Natural killer cell treated with Interleukin-12 subunit alpha and Interleukin-12 subunit beta and Interleukin-15 and Interleukin-18, amount 100 ng/mL, for 72 hours (primary cell): ENCODE measurements around the gene KIF1B. TPM values are rescaled to one million over a fixed set of nuclear protein-coding genes. Genes with fewer than 3 reads are reported as not detected.
A peak's percentile ranks its signal among the peaks of the same experiment; 100 is the strongest.

Source experiments
- ATAC-seq, 2 donors: fragments of 150-1000 bp; cut with Tn5 transposase in 1 of 2; sonication (Bioruptor Pico), chemical (Tn5 transposase) in 1 of 2; 2 replicates each; pipeline ENCODE4 v1.10.0; 2021
- DNase-seq: peaks from one replicate; pipeline ENCODE4 v3.0.0; 2022; ENCODE audit warnings: low spot score
- H3K27ac Mint-ChIP-seq, 2 donors: 1 replicate in 1 of 2; 2 replicates in 1 of 2; pipeline ENCODE4 v1.8.0; 2022; ENCODE audit warnings: mixed read lengths in 2 of 2, mild to moderate bottlenecking in 1 of 2, moderate library complexity in 1 of 2
- H3K27me3 Mint-ChIP-seq, 2 donors: 1 replicate in 1 of 2; 2 replicates in 1 of 2; pipeline ENCODE4 v1.8.0; 2022; ENCODE audit warnings: mixed read lengths in 2 of 2
- H3K36me3 Mint-ChIP-seq: one replicate; pipeline ENCODE4 v1.8.0; 2022; ENCODE audit warnings: mixed read lengths
- H3K4me1 Mint-ChIP-seq, 2 donors: 1 replicate in 1 of 2; 2 replicates in 1 of 2; pipeline ENCODE4 v1.8.0; 2022; ENCODE audit warnings: low read depth in 2 of 2, mixed read lengths in 2 of 2, mild to moderate bottlenecking in 1 of 2
- H3K4me3 Mint-ChIP-seq: one replicate; pipeline ENCODE4 v1.8.0; 2022; ENCODE audit warnings: mixed read lengths
- H3K9me3 Mint-ChIP-seq: 2 replicates; pipeline ENCODE4 v1.8.0; 2022; ENCODE audit warnings: mixed read lengths
- total RNA-seq, 2 donors: library from RNA; stranded (reverse); gene quantifications; one replicate each; pipeline ENCODE4 v1.2.3, GENCODE V29; 2022

KIF1B gene
- 10 to 100 TPM in 1 of 2 donors, 1 to 10 TPM in 1; 9.9 to 32.2 TPM for total RNA-seq

- no peaks in the 10 kb centered on the region for H3K27me3 Mint-ChIP-seq
- peaks cover 21 to 36% of the 10 kb centered on the region in 2 donors for H3K4me1 Mint-ChIP-seq
- ATAC-seq (peak; percentile 100), DNase-seq (peak; percentile 100)
- H3K36me3 Mint-ChIP-seq, result no peaks in the 10 kb centered on the region
- peak within 1 kb of the TSS; percentile 17 to 86 for H3K27ac Mint-ChIP-seq
- peak within 1 kb of the TSS; percentile 90 for H3K4me3 Mint-ChIP-seq
- no peaks in the 10 kb centered on the region for H3K9me3 Mint-ChIP-seq
These were observed at the start of gene KIF1B for GRCh38 chr1:10209905-10210810. Gene KIF1B (plus strand): TSS chr1:10210570. CDS start chr1:10232329, 21,759 bp downstream.

- ATAC-seq, result no peak
- H3K9me3 Mint-ChIP-seq, result no peaks in the 10 kb centered on the region
- H3K27me3 Mint-ChIP-seq, result no peaks in the 10 kb centered on the region
- H3K36me3 Mint-ChIP-seq, result peaks cover 9% of the 10 kb centered on the region
- H3K27ac Mint-ChIP-seq, result peak overlapping the region in 1 of 2 donors; percentile 7
- no peaks in the 10 kb centered on the region for H3K4me1 Mint-ChIP-seq
- no peak overlapping the region for H3K4me3 Mint-ChIP-seq
- no peak for DNase-seq
These were observed 49.4 kb upstream of the KIF1B start for GRCh38 chr1:10160907-10161490.

GRCh38 chr1:10161541-10162290 lies 48.7 kb upstream of the KIF1B start:
- no peak overlapping the region for H3K4me3 Mint-ChIP-seq
- H3K4me1 Mint-ChIP-seq, result no peaks in the 10 kb centered on the region
- no peaks in the 10 kb centered on the region for H3K27me3 Mint-ChIP-seq
- H3K36me3 Mint-ChIP-seq, result peaks cover 11% of the 10 kb centered on the region
- H3K27ac Mint-ChIP-seq, result no peak overlapping the region
- H3K9me3 Mint-ChIP-seq, result no peaks in the 10 kb centered on the region
- DNase-seq (no peak), ATAC-seq (no peak)

- Mint-ChIP-seq H3K27ac (peak overlapping the region; percentile 73 to 85), H3K9me3 (no peaks in the 10 kb centered on the region), H3K4me1 (peaks cover 9 to 39% of the 10 kb centered on the region in 2 donors), H3K4me3 (peak overlapping the region; percentile 70), H3K36me3 (peaks cover 20% of the 10 kb centered on the region), H3K27me3 (no peaks in the 10 kb centered on the region)
- DNase-seq (no peak), ATAC-seq (peak in 1 of 2 donors; percentile 53)
These were observed 41.4 kb upstream of the KIF1B start for GRCh38 chr1:10168912-10169514.

- Mint-ChIP-seq H3K27me3 (no peaks in the 10 kb centered on the region), H3K9me3 (no peaks in the 10 kb centered on the region), H3K4me3 (peak overlapping the region; percentile 70), H3K4me1 (peaks cover 9 to 39% of the 10 kb centered on the region in 2 donors), H3K27ac (peak overlapping the region; percentile 73 to 85), H3K36me3 (peaks cover 26% of the 10 kb centered on the region)
- peak; percentile 81 to 90 for ATAC-seq
- no peak for DNase-seq
These were observed 40.2 kb upstream of the KIF1B start for GRCh38 chr1:10170239-10170574.

- peaks cover 28% of the 10 kb centered on the region for H3K36me3 Mint-ChIP-seq
- no peaks in the 10 kb centered on the region for H3K27me3 Mint-ChIP-seq
- H3K27ac Mint-ChIP-seq, result peak overlapping the region; percentile 27 to 85
- H3K4me3 Mint-ChIP-seq, result peak overlapping the region; percentile 70
- no peaks in the 10 kb centered on the region for H3K9me3 Mint-ChIP-seq
- H3K4me1 Mint-ChIP-seq, result peaks cover 9 to 39% of the 10 kb centered on the region in 2 donors
- DNase-seq (no peak), ATAC-seq (no peak)
These were observed 39.1 kb upstream of the KIF1B start for GRCh38 chr1:10171105-10171767.

- no peak for DNase-seq
- Mint-ChIP-seq H3K36me3 (peaks cover 28% of the 10 kb centered on the region), H3K27ac (peak overlapping the region; percentile 9 to 85), H3K4me1 (peaks cover 9 to 39% of the 10 kb centered on the region in 2 donors), H3K27me3 (no peaks in the 10 kb centered on the region), H3K9me3 (no peaks in the 10 kb centered on the region), H3K4me3 (peak overlapping the region; percentile 34)
- no peak for ATAC-seq
These were observed 38.2 kb upstream of the KIF1B start for GRCh38 chr1:10171995-10172669.

- H3K36me3 Mint-ChIP-seq, result peaks cover 23% of the 10 kb centered on the region
- H3K27me3 Mint-ChIP-seq, result no peaks in the 10 kb centered on the region
- no peak overlapping the region for H3K27ac Mint-ChIP-seq
- no peaks in the 10 kb centered on the region for H3K9me3 Mint-ChIP-seq
- no peak overlapping the region for H3K4me3 Mint-ChIP-seq
- ATAC-seq (no peak), DNase-seq (no peak)
- peaks cover 9 to 32% of the 10 kb centered on the region in 2 donors for H3K4me1 Mint-ChIP-seq
These were observed 36.8 kb upstream of the KIF1B start for GRCh38 chr1:10173582-10173981.

- peaks cover 13% of the 10 kb centered on the region for H3K36me3 Mint-ChIP-seq
- H3K27me3 Mint-ChIP-seq, result no peaks in the 10 kb centered on the region
- H3K9me3 Mint-ChIP-seq, result no peaks in the 10 kb centered on the region
- H3K27ac Mint-ChIP-seq, result no peak overlapping the region
- H3K4me1 Mint-ChIP-seq, result no peaks in the 10 kb centered on the region
- ATAC-seq, result no peak
- no peak for DNase-seq
- no peak overlapping the region for H3K4me3 Mint-ChIP-seq
These were observed 32.5 kb upstream of the KIF1B start for GRCh38 chr1:10177876-10178275.

GRCh38 chr1:10178597-10179405 lies 31.6 kb upstream of the KIF1B start:
- DNase-seq, result no peak
- Mint-ChIP-seq H3K27me3 (no peaks in the 10 kb centered on the region), H3K9me3 (no peaks in the 10 kb centered on the region), H3K36me3 (peaks cover 13% of the 10 kb centered on the region), H3K4me1 (no peaks in the 10 kb centered on the region), H3K27ac (no peak overlapping the region), H3K4me3 (no peak overlapping the region)
- ATAC-seq, result no peak

- Mint-ChIP-seq H3K4me1 (no peaks in the 10 kb centered on the region), H3K27me3 (no peaks in the 10 kb centered on the region), H3K36me3 (peaks cover 12% of the 10 kb centered on the region), H3K27ac (no peak overlapping the region), H3K4me3 (no peak overlapping the region), H3K9me3 (no peaks in the 10 kb centered on the region)
- no peak for ATAC-seq
- DNase-seq, result no peak
These were observed 30.8 kb upstream of the KIF1B start for GRCh38 chr1:10179406-10180091.

GRCh38 chr1:10181154-10181553 lies 29.2 kb upstream of the KIF1B start:
- Mint-ChIP-seq H3K27ac (no peak overlapping the region), H3K4me3 (no peak overlapping the region), H3K9me3 (no peaks in the 10 kb centered on the region), H3K36me3 (peaks cover 1% of the 10 kb centered on the region), H3K4me1 (no peaks in the 10 kb centered on the region), H3K27me3 (no peaks in the 10 kb centered on the region)
- ATAC-seq (no peak), DNase-seq (no peak)
